RCC 7860 (cell line): Measurements from ENCODE around the gene FBLN5.
"Not testable (repeated sequence)": the region's sequence is repeated elsewhere in the genome, so short reads cannot be mapped to it uniquely, and the experiment has no call there.

Source experiments
- DNase-seq: peaks from one replicate; pipeline ENCODE4 v3.0.0-alpha.2; 2015; ENCODE audit warnings: low spot score
- FAIRE-seq: peaks from 2 replicates; lab custom pipeline; 2012; peaks lifted over from hg19 to GRCh38; lab: Jason Lieb, UNC

The FBLN5 gene

DNA sequence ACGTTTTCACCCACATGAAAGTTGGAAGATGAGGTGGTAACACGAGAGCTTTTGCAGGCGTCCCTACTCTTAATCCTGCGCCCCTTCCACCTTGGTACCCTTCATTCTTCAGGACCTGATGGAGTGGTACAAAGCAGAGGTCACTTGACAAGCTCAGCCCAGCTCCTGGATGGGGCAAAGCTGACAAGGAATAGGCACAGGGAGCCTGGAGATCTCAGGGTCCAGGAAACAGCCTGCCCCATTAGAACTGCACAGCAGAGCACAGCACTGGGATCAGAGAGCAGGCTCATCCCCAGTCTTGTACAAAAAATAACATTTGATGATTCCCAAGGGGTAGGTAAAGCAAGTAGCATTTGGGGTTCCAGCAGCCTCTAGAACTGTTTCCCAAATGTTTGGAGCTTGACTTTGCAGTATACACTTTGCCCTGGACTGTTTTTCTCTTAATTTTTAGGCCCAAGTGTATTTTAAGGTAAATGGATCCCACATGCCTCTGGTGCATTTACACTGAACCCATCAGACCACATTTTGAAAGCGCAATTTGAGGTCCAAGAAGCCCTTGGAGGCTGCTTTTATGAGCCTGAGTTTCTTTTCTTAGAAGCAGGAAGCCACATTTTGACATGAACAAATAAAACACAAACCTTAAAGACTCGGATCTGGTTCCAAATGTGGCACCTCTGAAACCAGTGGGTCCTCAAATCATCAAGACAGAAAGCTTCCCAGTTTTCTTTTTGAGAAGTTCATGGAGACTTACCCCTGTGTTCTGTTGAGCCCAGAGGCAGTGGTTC lies 80.8 kb downstream of the FBLN5 start:
- DNase-seq = no peak
- no peak for FAIRE-seq

DNA sequence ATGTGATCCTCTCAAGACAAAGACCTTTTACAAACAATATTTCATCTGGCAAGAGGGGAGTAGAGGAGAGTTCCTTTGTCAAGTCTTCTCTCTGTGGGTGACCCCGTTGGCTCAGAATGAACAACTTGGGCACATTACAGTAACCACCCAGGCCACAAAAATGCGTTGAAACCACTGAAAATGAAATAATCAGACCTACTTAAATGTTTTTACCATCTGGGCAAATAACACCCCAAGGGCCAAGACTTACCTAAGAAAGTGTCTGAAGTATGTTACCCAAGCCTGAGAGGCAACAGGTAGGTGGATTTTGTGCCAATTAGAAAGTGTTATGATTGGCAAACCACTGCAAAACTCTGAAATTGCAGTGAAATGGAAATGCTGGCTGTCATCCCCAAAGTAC lies 81.4 kb downstream of the FBLN5 start:
- no peak for DNase-seq

DNA sequence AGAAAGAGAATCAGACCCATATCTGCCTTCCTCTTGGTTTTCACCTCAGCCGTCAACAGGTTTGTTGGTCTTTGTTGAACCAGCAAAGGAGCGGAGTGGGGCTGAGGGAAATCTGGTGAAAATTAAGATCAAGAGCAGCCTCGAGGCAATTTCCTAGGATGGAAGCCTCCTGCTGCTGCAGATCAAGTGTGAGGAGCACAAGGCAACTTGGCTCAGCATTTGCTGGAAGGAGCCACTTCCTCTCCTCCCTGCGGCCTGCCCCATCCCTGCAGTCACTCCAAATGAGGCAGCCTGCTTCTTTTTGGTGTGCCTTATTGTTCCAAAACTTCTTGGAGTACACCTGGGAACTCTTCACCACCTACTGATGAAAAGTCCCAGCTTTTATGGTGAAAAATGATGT lies 85.1 kb downstream of the FBLN5 start:
- DNase-seq = no peak
- no peak for FAIRE-seq

More for the DNA sequence above, 81.4 kb downstream of the FBLN5 start:
- FAIRE-seq = no peak

DNA sequence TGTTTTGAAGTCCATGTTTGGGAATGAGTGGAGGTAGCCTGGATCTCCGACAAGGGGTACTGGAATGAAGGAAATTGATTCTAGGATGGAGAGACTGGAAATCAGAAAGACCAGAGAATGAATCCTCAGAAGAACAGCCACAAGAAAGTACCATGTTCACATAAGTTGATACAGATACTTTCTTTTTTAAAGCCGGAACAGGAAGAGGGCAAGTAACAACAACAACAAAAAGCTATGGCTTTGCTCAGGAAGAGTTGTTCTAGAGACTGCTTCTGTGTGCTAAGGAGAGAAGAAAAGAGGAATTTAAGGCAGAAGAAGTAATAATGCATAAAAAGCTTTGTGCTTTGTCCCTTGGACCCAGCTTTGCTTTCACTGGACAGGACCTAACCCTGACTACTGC lies 86.4 kb downstream of the FBLN5 start:
- FAIRE-seq (no peak), DNase-seq (no peak)

DNA sequence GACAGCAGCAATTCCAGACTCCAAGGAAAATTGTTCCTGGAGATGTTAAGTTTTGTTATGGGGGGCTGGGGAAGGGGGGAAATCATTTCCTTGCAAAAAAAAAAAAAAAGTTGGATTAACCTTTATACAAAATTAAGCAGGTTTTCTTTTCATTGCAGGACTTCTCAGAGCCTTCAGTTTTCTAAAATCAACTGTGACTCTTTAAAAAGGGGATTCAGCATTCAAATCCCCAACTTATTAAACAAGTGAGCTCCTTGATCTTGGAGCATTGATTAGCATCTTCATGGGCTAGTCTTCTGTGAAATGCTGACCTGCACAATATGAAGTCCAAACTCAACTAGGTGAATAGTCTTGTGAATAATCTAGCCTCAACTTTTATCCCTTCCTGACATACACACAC lies 87.3 kb downstream of the FBLN5 start:
- no peak for FAIRE-seq
- DNase-seq = no peak

DNA sequence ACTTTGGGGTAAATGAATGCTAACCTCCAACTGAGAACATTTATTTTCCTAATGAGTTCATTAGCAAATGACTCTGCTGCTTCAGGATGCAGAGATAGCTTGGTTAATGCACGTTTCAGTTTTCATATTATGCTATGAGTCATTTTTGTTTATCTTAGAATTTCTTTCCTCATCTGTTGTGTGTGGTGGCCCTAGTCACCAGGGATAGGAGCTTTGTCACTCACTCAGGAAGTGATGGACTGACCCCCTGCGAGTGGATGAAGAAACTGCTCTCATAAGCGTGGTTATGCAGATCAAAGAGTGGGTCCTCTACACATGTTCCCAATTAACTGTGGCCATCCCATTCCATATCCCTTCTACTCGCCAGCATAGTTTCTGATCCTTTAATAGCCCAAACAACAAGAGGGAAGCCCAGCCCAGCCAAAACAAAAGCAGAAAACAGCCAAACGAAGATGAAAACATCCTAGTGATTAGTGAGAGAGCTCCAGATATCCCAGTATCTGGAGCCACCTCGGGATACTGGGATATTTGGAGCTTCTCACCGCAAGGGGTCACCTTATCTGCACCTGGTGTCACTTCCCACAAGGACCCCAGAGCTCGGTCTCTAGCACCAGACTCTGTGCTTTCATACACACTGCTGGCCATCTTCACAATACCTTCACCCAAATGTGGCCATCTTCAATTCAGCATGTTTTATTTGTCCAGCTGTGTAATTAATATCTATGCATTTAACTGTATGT lies 88.8 kb downstream of the FBLN5 start:
- DNase-seq (no peak), FAIRE-seq (no peak)

DNA sequence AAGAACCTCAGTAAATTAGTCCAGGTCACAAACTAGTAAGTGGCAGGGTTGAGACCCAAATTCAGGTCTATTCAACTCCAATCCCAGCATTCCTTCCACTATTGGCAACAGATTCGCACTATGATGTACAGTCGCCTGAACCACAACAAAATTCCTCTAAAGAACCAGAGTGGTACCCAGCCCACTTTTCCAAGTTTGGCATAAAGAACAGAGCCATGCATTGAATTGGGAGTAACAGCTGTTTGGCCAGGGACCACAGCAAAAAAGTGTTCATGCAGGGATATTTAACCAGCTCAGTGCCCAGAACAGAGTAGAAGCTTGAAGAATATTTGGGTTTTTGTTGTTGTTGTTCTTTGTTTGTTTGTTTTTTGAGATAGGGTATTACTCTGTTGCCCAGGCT lies 89.9 kb downstream of the FBLN5 start:
- FAIRE-seq (no peak), DNase-seq (no peak)

DNA sequence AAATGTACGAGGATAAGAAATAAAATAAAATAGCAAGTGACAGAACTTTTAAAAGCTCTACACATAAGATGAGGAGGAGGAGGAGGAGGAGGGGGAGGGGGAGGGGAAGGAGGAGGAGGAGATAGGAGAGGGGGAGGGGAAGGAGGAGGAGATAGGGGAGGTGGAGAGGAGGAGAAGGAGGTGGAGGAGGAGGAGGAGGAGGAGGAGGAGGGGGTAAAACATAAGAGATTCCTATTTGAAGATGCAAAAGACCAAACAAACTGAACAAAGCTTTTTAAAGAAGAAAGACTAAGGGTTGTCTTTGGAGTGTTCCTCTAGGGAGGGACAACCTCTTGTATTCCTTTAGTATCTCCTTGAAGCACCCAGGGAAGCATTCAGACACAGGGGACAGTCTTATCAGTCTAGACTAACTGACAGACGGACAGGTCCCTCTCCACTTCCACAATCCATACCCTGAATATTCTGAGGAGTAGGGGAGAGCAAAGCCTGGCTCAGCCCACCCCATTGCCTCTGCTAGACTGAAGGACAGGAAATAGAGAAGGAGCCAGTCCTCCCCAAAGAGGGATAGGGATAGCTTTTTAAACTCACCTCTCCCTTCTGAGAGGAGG lies 93.1 kb downstream of the FBLN5 start:
- DNase-seq (no peak), FAIRE-seq (no peak)

DNA sequence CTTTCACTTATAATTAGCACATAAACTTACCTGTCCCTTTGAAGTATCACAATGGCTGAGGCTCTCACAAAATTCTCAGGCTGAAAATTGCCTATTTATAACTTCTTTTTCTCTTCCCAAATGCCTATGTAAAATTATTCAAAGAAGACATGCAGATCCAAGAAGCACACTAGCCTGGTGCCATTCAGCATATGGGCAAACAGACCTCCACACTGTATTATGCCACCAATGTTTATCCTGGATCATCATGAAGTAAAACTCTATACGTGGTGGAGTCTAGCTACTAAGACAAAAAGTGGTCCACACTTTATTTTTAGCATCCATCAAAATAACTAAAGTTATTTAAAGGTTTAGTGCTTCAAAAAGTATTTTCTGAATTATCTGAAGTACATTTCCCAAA lies 95.9 kb downstream of the FBLN5 start:
- FAIRE-seq = no peak

DNA sequence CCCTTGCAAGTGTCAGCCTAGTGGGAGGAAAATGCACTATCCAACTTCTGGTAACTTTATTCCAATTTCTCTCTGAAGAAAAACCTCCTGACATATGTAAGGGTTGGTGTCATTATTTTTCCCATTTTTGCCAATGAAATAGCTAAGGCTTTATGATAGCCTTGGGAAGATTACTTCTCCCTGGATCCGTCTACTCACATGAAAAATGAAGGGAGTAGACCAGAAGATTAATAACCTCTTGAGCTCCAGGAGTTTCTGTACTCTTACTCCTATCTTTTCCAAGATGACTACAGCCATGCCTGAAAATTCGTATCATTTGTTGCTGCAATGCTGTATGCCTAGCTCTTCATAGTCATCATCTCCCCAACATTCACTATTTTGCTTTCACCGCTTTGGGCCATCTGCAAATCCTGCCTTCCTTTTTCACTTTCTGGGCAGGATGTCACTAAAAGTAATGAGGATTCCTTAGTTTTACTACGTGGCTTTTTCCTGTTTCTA lies 98.9 kb downstream of the FBLN5 start:
- FAIRE-seq (no peak), DNase-seq (no peak)

More for the DNA sequence above, 95.9 kb downstream of the FBLN5 start:
- no peak for DNase-seq

DNA sequence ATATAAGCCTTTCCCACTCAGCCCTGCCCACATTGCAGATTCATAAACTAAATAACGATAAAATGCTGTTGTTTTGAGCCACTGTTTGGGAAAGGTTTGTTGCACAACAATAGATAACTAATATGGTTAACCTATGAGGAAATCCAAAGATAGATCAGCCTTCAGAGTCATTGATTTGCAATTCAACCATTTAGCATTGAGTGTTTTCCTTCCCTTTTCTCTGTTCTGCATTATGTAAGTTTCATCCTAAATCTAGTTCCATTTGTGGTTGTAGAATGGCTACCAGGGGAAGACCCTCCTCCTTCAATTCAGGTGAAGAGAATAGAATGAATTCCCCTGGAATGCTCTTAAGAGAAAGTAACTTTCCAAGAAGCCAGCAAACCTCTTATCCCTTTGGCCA lies 99.8 kb downstream of the FBLN5 start:
- DNase-seq (no peak), FAIRE-seq (no peak)

DNA sequence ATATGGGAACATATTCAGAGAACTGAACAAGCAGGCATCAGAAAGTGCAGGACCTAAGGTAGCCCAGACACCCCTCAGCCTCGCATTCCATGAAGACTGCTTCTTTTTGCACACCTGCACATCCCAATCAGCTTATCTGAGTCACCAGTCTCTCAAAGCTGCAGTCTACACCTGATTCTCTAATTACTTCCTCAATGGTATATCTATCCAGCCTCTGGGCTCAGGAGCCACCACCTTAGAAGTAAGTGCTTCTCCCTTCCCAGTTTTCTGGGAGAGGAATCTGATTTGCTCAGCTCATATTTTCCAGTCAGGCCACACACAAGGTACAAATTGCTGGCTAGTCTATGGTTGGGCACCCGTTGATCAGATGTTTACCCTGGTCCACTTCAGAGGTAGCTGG lies 101.8 kb downstream of the FBLN5 start:
- FAIRE-seq (no peak), DNase-seq (no peak)

DNA sequence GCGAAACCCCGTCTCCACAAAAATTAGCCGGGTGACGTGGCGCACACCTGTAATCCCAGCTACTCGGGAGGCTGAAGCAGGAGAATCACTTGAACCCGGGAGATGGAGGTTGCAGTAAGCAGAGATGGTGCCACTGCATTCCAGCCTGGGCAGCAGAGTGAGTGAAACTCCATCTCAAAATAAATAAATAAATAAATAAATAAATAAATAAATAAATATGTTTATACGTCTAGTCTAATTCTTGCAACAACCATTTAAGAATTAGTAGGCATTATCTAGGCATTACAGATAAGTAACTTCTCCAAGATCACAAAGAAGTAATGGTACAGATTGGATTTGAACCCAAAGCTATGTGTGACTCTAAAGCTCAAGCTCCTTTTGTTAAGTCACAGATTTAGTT lies 102.4 kb downstream of the FBLN5 start:
- FAIRE-seq, DNase-seq: not testable (repeated sequence)

DNA sequence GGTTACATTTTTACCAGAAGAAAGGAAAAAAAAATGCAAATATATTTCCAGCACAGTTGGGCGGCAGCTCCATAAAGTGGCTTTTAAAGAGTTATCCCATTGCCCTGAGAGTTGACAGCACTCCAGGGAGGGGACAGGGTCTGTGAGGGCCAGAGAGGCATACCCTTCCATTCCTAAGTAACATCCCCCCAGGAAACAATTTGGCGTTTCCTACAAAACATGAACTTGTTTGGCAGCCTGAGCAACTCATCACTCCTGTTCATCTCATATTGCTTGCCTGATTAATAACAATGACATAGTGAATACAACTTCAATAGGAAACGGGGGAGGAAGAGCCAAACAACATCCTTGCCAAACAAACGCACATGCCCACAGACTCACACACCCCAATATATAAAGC lies 103.5 kb downstream of the FBLN5 start:
- DNase-seq (no peak), FAIRE-seq (no peak)

DNA sequence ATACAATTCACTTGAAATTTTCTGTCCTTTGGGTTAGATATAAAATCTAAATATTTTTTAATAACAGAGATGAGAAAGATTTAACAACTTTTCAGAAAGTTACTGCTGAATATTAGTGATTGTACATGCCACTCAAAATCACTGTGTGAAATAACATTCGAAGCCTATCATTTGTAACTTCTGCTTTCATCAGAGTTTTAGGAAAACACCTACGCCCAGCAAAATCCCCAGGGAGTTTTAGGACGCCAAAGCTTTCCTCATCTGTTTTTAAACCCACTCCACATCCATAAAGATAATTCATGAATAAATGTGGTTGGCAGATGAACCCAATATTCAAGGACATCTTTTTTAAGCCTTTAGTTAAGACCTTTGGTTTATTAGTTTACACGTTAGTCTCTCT lies 104.1 kb downstream of the FBLN5 start:
- FAIRE-seq (no peak), DNase-seq (no peak)

DNA sequence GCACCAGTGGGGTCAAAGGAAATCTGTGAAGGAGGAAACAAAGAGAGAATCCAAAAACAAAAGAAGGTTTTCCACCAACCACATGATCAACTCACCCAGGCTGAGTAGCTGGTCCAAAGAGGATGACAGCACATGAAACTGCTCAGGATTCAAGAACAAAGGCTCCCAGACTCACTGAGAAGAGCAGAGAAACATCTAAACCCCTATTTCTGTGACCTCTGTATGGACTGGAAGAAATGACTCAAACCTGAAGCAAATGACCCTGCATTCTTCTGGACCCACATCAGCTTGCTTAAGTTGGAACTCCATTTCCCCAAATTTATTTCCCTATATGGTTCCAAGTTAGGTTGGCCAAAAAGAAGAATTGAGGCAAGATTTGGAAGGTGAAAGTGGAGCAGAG lies 106.4 kb downstream of the FBLN5 start:
- DNase-seq (no peak), FAIRE-seq (no peak)

DNA sequence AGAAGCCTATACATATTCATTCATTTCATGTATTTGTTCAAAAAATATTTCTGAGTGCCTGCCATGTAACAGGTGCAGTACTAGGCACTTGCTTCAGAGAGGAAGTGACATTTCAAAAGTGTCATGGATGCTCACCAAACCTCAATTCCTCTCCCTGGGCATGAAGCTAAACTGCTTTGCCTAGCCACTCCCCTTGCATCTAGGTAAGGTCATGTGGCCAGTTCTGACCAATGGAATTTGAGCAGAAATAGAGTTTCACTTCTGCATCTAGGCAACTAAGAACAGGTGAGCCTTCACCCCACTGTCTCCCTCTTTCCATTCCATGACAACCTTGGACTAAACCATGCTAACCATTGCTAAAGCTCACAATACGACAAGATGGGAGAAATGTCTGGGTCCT lies 107.7 kb downstream of the FBLN5 start:
- DNase-seq (no peak), FAIRE-seq (no peak)

DNA sequence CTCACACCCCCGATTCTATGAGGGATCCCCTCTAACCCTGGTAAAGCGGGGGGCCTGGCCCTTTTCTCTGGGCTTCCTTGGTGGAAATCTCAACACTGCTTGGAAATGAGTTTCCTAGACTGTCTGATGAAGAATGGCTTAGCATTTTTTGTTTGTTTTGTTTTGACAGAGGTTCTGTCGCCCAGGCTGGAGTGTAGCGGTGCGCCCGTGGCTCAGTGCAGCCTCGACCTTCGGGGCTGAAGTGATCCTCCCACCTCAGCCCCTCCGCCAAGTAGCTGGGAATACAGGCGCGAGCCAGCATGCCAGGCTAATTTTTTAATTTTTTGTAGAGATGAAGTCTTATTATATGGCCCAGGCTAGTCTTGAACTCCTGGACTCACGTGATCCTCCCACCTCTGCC lies 110.4 kb downstream of the FBLN5 start:
- FAIRE-seq (no peak), DNase-seq (no peak)

DNA sequence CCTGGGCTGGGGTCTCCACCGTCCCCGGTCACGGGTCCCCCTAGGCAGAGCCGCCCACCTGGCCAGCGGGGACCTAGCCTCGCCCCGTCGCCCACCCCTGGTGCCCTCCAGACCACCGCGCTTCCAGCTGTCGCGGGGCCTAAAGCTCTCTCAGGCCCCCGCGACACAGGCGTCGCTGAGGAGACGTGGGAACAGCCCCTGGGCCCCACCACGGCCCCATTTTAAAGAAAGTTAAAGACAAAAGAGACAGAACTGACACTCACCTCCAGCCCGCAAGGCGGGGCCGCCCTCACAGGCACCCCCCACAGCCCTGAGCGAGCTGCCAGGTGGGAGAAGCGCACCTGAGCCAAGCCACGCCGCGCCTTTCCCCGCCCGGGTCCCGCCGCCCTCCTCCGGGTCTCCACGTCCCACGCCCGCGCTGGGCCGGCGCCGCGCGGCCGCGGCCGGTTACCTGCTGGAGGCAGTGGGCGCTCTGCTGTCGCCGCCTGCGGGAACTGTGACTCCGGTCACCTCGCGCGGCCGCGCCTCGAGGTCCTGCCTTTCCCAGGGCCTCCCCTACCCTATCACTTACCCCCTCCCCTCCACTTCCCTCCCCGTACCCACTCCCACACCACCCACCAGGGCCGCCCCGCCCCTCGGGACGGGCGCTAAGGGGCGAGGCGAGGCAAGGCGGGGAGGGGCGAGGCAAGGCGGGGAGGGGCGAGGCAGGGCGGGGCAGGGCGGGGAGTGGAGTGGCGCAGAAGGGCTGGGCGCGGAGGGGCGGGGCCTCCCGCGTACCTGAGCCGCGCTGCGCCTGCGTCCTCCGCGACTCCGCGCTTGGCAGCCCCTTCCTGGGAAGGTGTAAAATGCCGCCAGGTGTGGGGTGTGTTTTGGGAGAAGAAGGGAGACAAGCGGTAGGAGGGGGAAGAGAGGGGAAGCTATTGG lies 111.3 kb downstream of the FBLN5 start:
- DNase-seq = no peak
- FAIRE-seq = no peak

DNA sequence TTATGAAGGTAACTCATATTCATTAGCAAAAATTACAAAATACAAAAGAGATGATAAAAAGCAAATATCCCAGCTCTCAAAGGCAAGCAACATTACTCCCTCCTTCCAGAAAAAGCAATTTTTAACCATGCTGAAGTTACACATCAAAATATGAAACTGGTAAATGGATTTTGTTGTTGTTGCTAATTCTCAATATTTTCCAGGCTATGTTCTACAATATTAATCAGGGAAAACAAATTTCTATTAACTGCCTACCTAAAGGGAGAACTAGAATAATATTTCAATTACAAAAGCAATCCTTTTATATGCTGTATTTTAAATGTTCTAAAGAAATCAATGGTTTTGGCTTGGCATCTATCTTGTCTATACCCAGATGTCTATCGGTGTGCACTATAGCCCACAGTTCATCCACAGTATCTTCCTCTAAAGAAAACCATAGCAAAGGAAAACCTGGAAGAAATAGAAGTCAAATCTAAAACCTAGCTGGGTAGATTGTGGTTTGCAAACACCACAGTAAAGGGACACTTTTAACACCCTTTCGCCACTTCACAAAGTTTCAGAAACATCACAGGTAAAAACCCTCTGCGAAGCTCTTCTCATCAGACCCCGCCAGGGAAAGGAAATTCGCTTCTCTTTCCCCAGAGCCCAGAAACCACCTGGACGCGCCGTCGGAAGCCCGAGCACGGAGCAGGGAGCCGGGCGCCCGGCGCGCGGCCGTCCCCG lies 112.1 kb downstream of the FBLN5 start:
- FAIRE-seq = no peak
- no peak for DNase-seq
